ENCODE data around the gene DHFR2. TPM values are rescaled to one million over a fixed set of nuclear protein-coding genes. Genes with fewer than 3 reads are reported as not detected.

The DHFR2 gene
- total and polyA plus RNA-seq, 2 of the 4 experiments (the other 2 are of a cell fraction), result 1.1 to 2.3 TPM

GRCh38 chr3:94083261-94083660 is 20.5 kb upstream of the DHFR2 start:
- H3K4ac ChIP-seq (ENCODE audit: low read depth, low read length), result no peak overlapping the region
- no TSS peak for BruUV-seq (replicated peaks)
- dilution Hi-C loops (cut with HindIII; ENCODE audit: low sequenced_read_pairs, unreplicated experiment), result no loop called here
- H2AFZ ChIP-seq (replicated peaks; ENCODE audit: low read length, poor library complexity), result no peak overlapping the region
- H2AK9ac ChIP-seq (replicated peaks; ENCODE audit: low read depth, low read length, poor library complexity), result no peak overlapping the region
- no peak overlapping the region for H3K4me3 ChIP-seq (ENCODE audit: insufficient read depth, low read depth, low read length)
- no peak overlapping the region for H3K18ac ChIP-seq (ENCODE audit: low read depth, low read length)
- no peaks in the 10 kb centered on the region for H3K9me3 ChIP-seq (ENCODE audit: control insufficient read depth, insufficient read depth, low read length)
- H3K27ac ChIP-seq (ENCODE audit: insufficient read depth, low read length), result no peak overlapping the region
- no peak overlapping the region for H2BK5ac ChIP-seq (ENCODE audit: low read depth, low read length, poor library complexity, severe bottlenecking)
- no peak overlapping the region for H2BK20ac ChIP-seq (ENCODE audit: low read depth, low read length)
- no peak overlapping the region for H2AK5ac ChIP-seq (ENCODE audit: low read depth, low read length)
- TF ChIP-seq SMC3 (IDR thresholded peaks at IDR 0.05; ENCODE audit: low read depth, low read length), result no peak
- TF ChIP-seq ELK1 (IDR thresholded peaks at IDR 0.05; ENCODE audit: borderline replicate concordance, low read depth, low read length), result no peak
- TF ChIP-seq CTCF (conservative IDR thresholded peaks at IDR 0.05; ENCODE audit: low read depth, low read length), result no peak
- TF ChIP-seq MAFK (IDR thresholded peaks at IDR 0.05; ENCODE audit: low read depth, low read length), result no peak
- TF ChIP-seq FOS (IDR thresholded peaks at IDR 0.05; ENCODE audit: low read depth, low read length), result no peak
- no peak for TF ChIP-seq MAZ (IDR thresholded peaks at IDR 0.05; ENCODE audit: borderline replicate concordance, low read depth, low read length)
- CTCF ChIA-PET, result interaction anchor here (2.4 kb wide), 1 partner anchor 13 kb away, joined by 9 read pairs; no protein-coding TSS in a partner anchor
- no peak overlapping the region for H3K14ac ChIP-seq (replicated peaks; ENCODE audit: low read depth, low read length)
- H4K20me1 ChIP-seq (ENCODE audit: insufficient read depth, low read length), result no peaks in the 10 kb centered on the region
- in situ Hi-C loops (cut with MboI; ENCODE audit: low sequenced_read_pairs), result no loop called here
- no peaks in the 10 kb centered on the region for H3K9me1 ChIP-seq (ENCODE audit: insufficient read depth, low read length)
- no peak overlapping the region for H3K9ac ChIP-seq (ENCODE audit: low read depth, low read length)
- no peaks in the 10 kb centered on the region for H3K4me1 ChIP-seq (ENCODE audit: control insufficient read depth, insufficient read depth, low read length)
- peaks cover 7% of the 10 kb centered on the region for H3K36me3 ChIP-seq (ENCODE audit: control insufficient read depth, insufficient read depth, low read length)
- no peak overlapping the region for H3K23ac ChIP-seq (ENCODE audit: low read depth, low read length)
- H2BK15ac ChIP-seq (ENCODE audit: low read depth, low read length), result no peak overlapping the region
- no peaks in the 10 kb centered on the region for H3K27me3 ChIP-seq (ENCODE audit: control insufficient read depth, insufficient read depth, low read length)
- POLR2A ChIA-PET (ENCODE audit: unreplicated experiment), result no interaction called here
- H3K56ac ChIP-seq (ENCODE audit: extremely low read depth, insufficient read depth, low read length), result no peak overlapping the region
- H3K79me1 ChIP-seq (ENCODE audit: low read depth in 1 of 2, low read length in 2 of 2), result no peaks in the 10 kb centered on the region; a peak in 1 of 4 replicates
- H2BK120ac ChIP-seq (ENCODE audit: low read depth, low read length), result no peak overlapping the region
- 100% methylated on average over 2 of the region's 4 CpGs; no CpG with 5 or more reads in 1 of the 2 experiments for WGBS, 2 experiments (ENCODE audit: extremely low coverage in 2 of 2, insufficient read length in 1 of 2)
- H4K5ac ChIP-seq (ENCODE audit: low read depth, low read length), result no peak overlapping the region
- intact Hi-C loops (cut with micrococcal nuclease), result no loop called here
- H4K8ac ChIP-seq (ENCODE audit: low read depth in 2 of 2, low read length in 2 of 2), result no peak overlapping the region
- no peak overlapping the region for H4K91ac ChIP-seq (ENCODE audit: insufficient read depth, low read depth, low read length)
- H3K4me2 ChIP-seq (ENCODE audit: low read depth, low read length), result no peak overlapping the region
- ATAC-seq (ENCODE audit: low read depth) (no peak), DNase-seq (no peak)

All from IMR-90 (cell line).